Neural progenitor cell (in vitro differentiated cells): ENCODE data around the gene TMCC1. TPM values are rescaled to one million over a fixed set of nuclear protein-coding genes. Genes with fewer than 3 reads are reported as not detected.

ENCODE experiments used
- DNase-seq: peaks from one replicate; pipeline ENCODE4 v3.0.0-alpha.2; 2016; ENCODE audit warnings: low spot score
- H2AFZ ChIP-seq: fragments of 200-600 bp; sonication (generic); replicated peaks from 2 replicates; pipeline ENCODE4 v1.6.1; 2016; ENCODE audit warnings: antibody characterized with exemption
- H3F3A ChIP-seq: fragments of 200-600 bp; sonication (generic); 2 replicates; pipeline ENCODE4 v1.6.1; 2016; ENCODE audit warnings: antibody characterized with exemption, low read depth
- H3K27ac ChIP-seq: fragments of 200-600 bp; sonication (generic); 2 replicates; pipeline ENCODE4 v1.5.1; 2016; ENCODE audit warnings: mild to moderate bottlenecking
- H3K27me3 ChIP-seq: fragments of 200-600 bp; sonication (generic); 2 replicates; pipeline ENCODE4 v1.6.1; 2016; ENCODE audit warnings: mild to moderate bottlenecking, moderate library complexity
- H3K36me3 ChIP-seq: fragments of 200-600 bp; sonication (generic); 2 replicates; pipeline ENCODE4 v1.5.1; 2016
- H3K4me1 ChIP-seq: fragments of 200-600 bp; sonication (generic); 2 replicates; pipeline ENCODE4 v1.6.1; 2016; ENCODE audit warnings: mixed run types
- H3K4me2 ChIP-seq: fragments of 200-600 bp; sonication (generic); 2 replicates; pipeline ENCODE4 v1.6.1; 2016
- H3K4me3 ChIP-seq: fragments of 200-600 bp; sonication (generic); 2 replicates; pipeline ENCODE4 v1.5.1; 2016
- H3K79me2 ChIP-seq: fragments of 200-600 bp; sonication (generic); 2 replicates; pipeline ENCODE4 v1.6.1; 2016; ENCODE audit warnings: low read depth
- H3K9ac ChIP-seq: fragments of 200-600 bp; sonication (generic); 2 replicates; pipeline ENCODE4 v1.6.1; 2016
- H3K9me3 ChIP-seq: fragments of 200-600 bp; sonication (generic); 2 replicates; pipeline ENCODE4 v1.5.1; 2016; ENCODE audit warnings: low read depth
- H4K20me1 ChIP-seq: fragments of 200-600 bp; sonication (generic); 2 replicates; pipeline ENCODE4 v1.6.1; 2016; ENCODE audit warnings: low read depth
- H3K27ac Mint-ChIP-seq: 3 replicates; pipeline ENCODE4 v1.8.0; 2021; ENCODE audit warnings: mixed read lengths
- H3K27me3 Mint-ChIP-seq: 2 replicates; pipeline ENCODE4 v1.8.0; 2022; ENCODE audit warnings: low read depth, mild to moderate bottlenecking, inconsistent platforms, moderate library complexity, mixed read lengths; ENCODE audit not compliant: insufficient read depth
- H3K36me3 Mint-ChIP-seq: 3 replicates; pipeline ENCODE4 v1.8.0; 2021; ENCODE audit warnings: mixed read lengths
- H3K4me1 Mint-ChIP-seq: 3 replicates; pipeline ENCODE4 v1.8.0; 2021; ENCODE audit warnings: mixed read lengths
- H3K4me3 Mint-ChIP-seq: 3 replicates; pipeline ENCODE4 v1.8.0; 2021; ENCODE audit warnings: mild to moderate bottlenecking, moderate library complexity, mixed read lengths
- H3K9me3 Mint-ChIP-seq: 3 replicates; pipeline ENCODE4 v1.8.0; 2020; ENCODE audit warnings: mixed read lengths
- CTCF ChIP-seq: fragments of 200-600 bp; sonication (generic); IDR thresholded peaks from 2 replicates; pipeline ENCODE4 v1.5.1; 2017; ENCODE audit warnings: antibody characterized with exemption, mild to moderate bottlenecking
- EZH2 ChIP-seq: fragments of 200-600 bp; sonication (generic); IDR thresholded peaks from 2 replicates; pipeline ENCODE4 v1.6.1; 2017; ENCODE audit warnings: antibody characterized with exemption, mild to moderate bottlenecking, moderate library complexity
- EZH2phosphoT487 ChIP-seq: fragments of 200-600 bp; sonication (generic); IDR thresholded peaks from 2 replicates; pipeline ENCODE4 v1.6.1; 2017; ENCODE audit warnings: antibody characterized with exemption
- total RNA-seq: library from RNA; depleted of rRNA; stranded (reverse); fragments of >200 nt; gene quantifications from 2 replicates; pipeline ENCODE4 v1.2.3, GENCODE V29; 2015; ENCODE audit warnings: low replicate concordance

TMCC1 gene
- total RNA-seq, 1 donor from 2014 or later: 29.8 TPM

- H3K27me3 Mint-ChIP-seq: peaks cover 16% of the 10 kb centered on the region
- peaks cover 32% of the 10 kb centered on the region for H3F3A ChIP-seq
- H3K36me3 ChIP-seq: no peaks in the 10 kb centered on the region
- H3K4me1 ChIP-seq: peaks cover 10% of the 10 kb centered on the region
- DNase-seq: no peak
- H3K79me2 ChIP-seq: no peaks in the 10 kb centered on the region
- H3K36me3 Mint-ChIP-seq: no peaks in the 10 kb centered on the region
- H3K27ac ChIP-seq: no peak overlapping the region
- H3K9ac ChIP-seq: no peak overlapping the region
- H3K27ac Mint-ChIP-seq: no peak overlapping the region
- H3K9me3 Mint-ChIP-seq: peaks cover 2% of the 10 kb centered on the region
- no peak overlapping the region for H3K4me3 ChIP-seq
- H3K4me3 Mint-ChIP-seq: no peak overlapping the region
- peaks cover 25% of the 10 kb centered on the region for H3K4me1 Mint-ChIP-seq
- H4K20me1 ChIP-seq: peaks cover 5% of the 10 kb centered on the region
- peaks cover 32% of the 10 kb centered on the region for H3K27me3 ChIP-seq
- H3K9me3 ChIP-seq: no peaks in the 10 kb centered on the region
- H2AFZ ChIP-seq: no peak overlapping the region
- H3K4me2 ChIP-seq: no peak overlapping the region
- no peak for TF ChIP-seq CTCF
- no peak for TF ChIP-seq EZH2
- TF ChIP-seq EZH2phosphoT487: no peak
These were observed 283.2 kb downstream of the TMCC1 start for GRCh38 chr3:129610276-129610675.

GRCh38 chr3:129609591-129610182 lies 283.8 kb downstream of the TMCC1 start:
- H3K36me3 ChIP-seq: no peaks in the 10 kb centered on the region
- Mint-ChIP-seq H3K27me3 (peaks cover 16% of the 10 kb centered on the region), H3K27ac (peak overlapping the region; percentile 2), H3K9me3 (peaks cover 2% of the 10 kb centered on the region), H3K4me1 (peaks cover 26% of the 10 kb centered on the region), H3K36me3 (no peaks in the 10 kb centered on the region), H3K4me3 (no peak overlapping the region)
- peaks cover 34% of the 10 kb centered on the region for H3F3A ChIP-seq
- TF ChIP-seq CTCF: no peak
- TF ChIP-seq EZH2: no peak
- no peak for TF ChIP-seq EZH2phosphoT487
- H3K27me3 ChIP-seq: peaks cover 38% of the 10 kb centered on the region
- no peak overlapping the region for H3K4me2 ChIP-seq
- H3K27ac ChIP-seq: no peak overlapping the region
- H3K4me3 ChIP-seq: no peak overlapping the region
- no peak overlapping the region for H3K9ac ChIP-seq
- H3K4me1 ChIP-seq: peaks cover 10% of the 10 kb centered on the region
- H2AFZ ChIP-seq: no peak overlapping the region
- no peaks in the 10 kb centered on the region for H3K79me2 ChIP-seq
- H4K20me1 ChIP-seq: peaks cover 8% of the 10 kb centered on the region
- DNase-seq: no peak
- no peaks in the 10 kb centered on the region for H3K9me3 ChIP-seq

GRCh38 chr3:129608936-129609590 lies 284.4 kb downstream of the TMCC1 start:
- H3K27me3 ChIP-seq: peaks cover 44% of the 10 kb centered on the region
- Mint-ChIP-seq H3K4me3 (peak overlapping the region; percentile 63), H3K9me3 (peaks cover 2% of the 10 kb centered on the region), H3K27me3 (peaks cover 16% of the 10 kb centered on the region), H3K27ac (peak overlapping the region; percentile 2), H3K4me1 (peaks cover 31% of the 10 kb centered on the region), H3K36me3 (no peaks in the 10 kb centered on the region)
- no peaks in the 10 kb centered on the region for H3K79me2 ChIP-seq
- no peaks in the 10 kb centered on the region for H3K9me3 ChIP-seq
- H4K20me1 ChIP-seq: peaks cover 14% of the 10 kb centered on the region
- H3K4me1 ChIP-seq: peaks cover 10% of the 10 kb centered on the region
- H3K36me3 ChIP-seq: no peaks in the 10 kb centered on the region
- no peak for TF ChIP-seq EZH2phosphoT487
- no peak for TF ChIP-seq EZH2
- no peak for TF ChIP-seq CTCF
- H3K4me3 ChIP-seq: no peak overlapping the region
- no peak overlapping the region for H3K27ac ChIP-seq
- peak overlapping the region; percentile 20 for H2AFZ ChIP-seq
- H3K9ac ChIP-seq: no peak overlapping the region
- H3F3A ChIP-seq: peaks cover 37% of the 10 kb centered on the region
- H3K4me2 ChIP-seq: no peak overlapping the region
- no peak for DNase-seq
